OCI-LY7 (cell line): Measurements from ENCODE around the gene GOLGA7B. TPM values are rescaled to one million over a fixed set of nuclear protein-coding genes. Genes with fewer than 3 reads are reported as not detected.

Source experiments
- BruUV-seq: library from RNA; stranded (reverse); fragments of 400-500 nt; replicated peaks from 2 replicates; lab custom pipeline; 2021; lab: Mats Ljungman, UMichigan
- CTCF ChIA-PET: fragments of 300-600 bp; sonication (Branson Sonifier 250); formaldehyde crosslinking; loops from one replicate; lab custom pipeline; 2022; ENCODE audit warnings: antibody characterized with exemption; ENCODE audit not compliant: unreplicated experiment; lab: Charles Lee
- POLR2A ChIA-PET: fragments of 300-600 bp; sonication (Branson Sonifier 250); formaldehyde crosslinking; loops from one replicate; lab custom pipeline; 2022; ENCODE audit warnings: antibody characterized with exemption; lab: Charles Lee
- DNase-seq: peaks from one replicate; pipeline ENCODE4 v3.0.0-alpha.2; 2015; ENCODE audit warnings: low spot score
- H2AFZ ChIP-seq: fragments of 200-600 bp; sonication (generic), shearing (Covaris generic); 2 replicates; pipeline ENCODE4 v1.6.1; 2014; ENCODE audit warnings: mild to moderate bottlenecking, antibody characterized with exemption, low read length, moderate library complexity
- H3K27ac ChIP-seq: fragments of 200-600 bp; sonication (generic); 2 replicates; pipeline ENCODE4 v1.5.1; 2014; ENCODE audit warnings: mixed run types, low read depth, mild to moderate bottlenecking, moderate library complexity, low read length, inconsistent platforms; ENCODE audit not compliant: poor library complexity, severe bottlenecking
- H3K36me3 ChIP-seq: fragments of 200-600 bp; sonication (generic); 2 replicates; pipeline ENCODE4 v1.6.1; 2014; ENCODE audit warnings: mild to moderate bottlenecking, antibody characterized with exemption, low read length, moderate library complexity, mixed read lengths; ENCODE audit not compliant: insufficient read depth
- H3K4me1 ChIP-seq: fragments of 200-600 bp; sonication (generic); 2 replicates; pipeline ENCODE4 v1.5.1; 2014; ENCODE audit warnings: mild to moderate bottlenecking, low read length; ENCODE audit not compliant: insufficient read depth, poor library complexity, severe bottlenecking
- H3K4me2 ChIP-seq: fragments of 200-600 bp; sonication (generic); 2 replicates; pipeline ENCODE4 v1.6.1; 2014; ENCODE audit warnings: mild to moderate bottlenecking, low read length
- H3K4me3 ChIP-seq: fragments of 200-600 bp; sonication (generic); 2 replicates; pipeline ENCODE4 v1.5.1; 2014; ENCODE audit warnings: mild to moderate bottlenecking, low read depth, low read length; ENCODE audit not compliant: poor library complexity, severe bottlenecking
- H3K79me2 ChIP-seq: fragments of 200-600 bp; sonication (generic); 2 replicates; pipeline ENCODE4 v1.6.1; 2016; ENCODE audit warnings: low read depth, mild to moderate bottlenecking, low read length, moderate library complexity, mixed read lengths; ENCODE audit not compliant: insufficient read depth
- H3K9me2 ChIP-seq: fragments of 200-600 bp; sonication (generic); 2 replicates; pipeline ENCODE4 v1.6.1; 2016; ENCODE audit warnings: mild to moderate bottlenecking, low read length, mixed read lengths; ENCODE audit not compliant: insufficient read depth
- H3K9me3 ChIP-seq: fragments of 200-600 bp; sonication (generic); 2 replicates; pipeline ENCODE4 v1.6.1; 2014; ENCODE audit warnings: mild to moderate bottlenecking, mixed run types, low read length, mixed read lengths
- H4K20me1 ChIP-seq: fragments of 200-600 bp; sonication (generic); 2 replicates; pipeline ENCODE4 v1.6.1; 2014; ENCODE audit warnings: mild to moderate bottlenecking, antibody characterized with exemption, low read length, moderate library complexity, mixed read lengths; ENCODE audit not compliant: insufficient read depth
- EZH2phosphoT487 ChIP-seq: fragments of 200-600 bp; sonication (generic); IDR thresholded peaks from 2 replicates; pipeline ENCODE4 v1.6.1; 2018; ENCODE audit warnings: low read depth, borderline replicate concordance, mild to moderate bottlenecking, mixed run types, antibody characterized with exemption, low read length, moderate library complexity, mixed read lengths
- intact Hi-C: fragments of 100-400 bp; cut with micrococcal nuclease; formaldehyde crosslinking; loops from one replicate; pipeline ENCODE4 v1.10.0; 2022; ENCODE audit not compliant: unreplicated experiment
- total RNA-seq, 2 experiments: library from RNA; depleted of rRNA in 1 of 2; stranded (reverse); fragments of >200 nt in 1 of 2; shearing (Covaris generic) in 1 of 2; gene quantifications; 2 replicates each; pipeline ENCODE4 v1.2.3, GENCODE V29; 2014 to 2022
- TF ChIP-seq, protein P1 (sequence below): fragments of 200-600 bp; sonication (generic); conservative IDR thresholded peaks from 2 replicates; pipeline ENCODE4 v1.5.1; 2014; ENCODE audit warnings: mild to moderate bottlenecking, antibody characterized with exemption, low read length, moderate library complexity, mixed read lengths

Gene GOLGA7B
- total RNA-seq, 2 experiments from 2014 or later: 0.08 to 0.09 TPM

DNA sequence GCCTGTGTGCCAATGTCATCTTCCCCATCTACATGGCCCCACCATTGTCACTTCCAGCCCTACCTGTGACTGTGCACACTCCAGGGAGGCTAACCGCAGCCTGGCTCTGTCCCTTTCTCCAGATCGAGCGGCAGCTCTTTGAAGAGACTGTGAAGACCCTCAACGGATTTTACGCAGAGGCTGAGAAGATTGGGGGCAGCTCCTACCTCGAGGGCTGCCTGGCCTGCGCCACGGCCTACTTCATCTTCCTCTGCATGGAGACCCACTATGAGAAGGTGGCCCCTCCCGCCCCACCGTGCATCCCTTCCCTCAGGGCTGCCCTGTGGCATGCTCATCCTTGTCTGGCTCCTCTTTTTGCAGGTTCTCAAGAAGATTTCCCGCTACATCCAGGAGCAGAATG, 14.2 kb downstream of the GOLGA7B start:
- Histone ChIP-seq H2AFZ (no peak overlapping the region), H3K4me3 (no peak overlapping the region), H3K9me2 (no peaks in the 10 kb centered on the region), H3K27ac (no peak overlapping the region), H3K4me2 (no peak overlapping the region), H4K20me1 (no peaks in the 10 kb centered on the region), H3K9me3 (no peaks in the 10 kb centered on the region), H3K36me3 (no peaks in the 10 kb centered on the region), H3K79me2 (no peaks in the 10 kb centered on the region), H3K4me1 (peaks cover 1% of the 10 kb centered on the region)
- ChIA-PET POLR2A (no interaction called here), CTCF (no interaction called here)
- BruUV-seq: no TSS peak
- TF ChIP-seq, protein P1, sequence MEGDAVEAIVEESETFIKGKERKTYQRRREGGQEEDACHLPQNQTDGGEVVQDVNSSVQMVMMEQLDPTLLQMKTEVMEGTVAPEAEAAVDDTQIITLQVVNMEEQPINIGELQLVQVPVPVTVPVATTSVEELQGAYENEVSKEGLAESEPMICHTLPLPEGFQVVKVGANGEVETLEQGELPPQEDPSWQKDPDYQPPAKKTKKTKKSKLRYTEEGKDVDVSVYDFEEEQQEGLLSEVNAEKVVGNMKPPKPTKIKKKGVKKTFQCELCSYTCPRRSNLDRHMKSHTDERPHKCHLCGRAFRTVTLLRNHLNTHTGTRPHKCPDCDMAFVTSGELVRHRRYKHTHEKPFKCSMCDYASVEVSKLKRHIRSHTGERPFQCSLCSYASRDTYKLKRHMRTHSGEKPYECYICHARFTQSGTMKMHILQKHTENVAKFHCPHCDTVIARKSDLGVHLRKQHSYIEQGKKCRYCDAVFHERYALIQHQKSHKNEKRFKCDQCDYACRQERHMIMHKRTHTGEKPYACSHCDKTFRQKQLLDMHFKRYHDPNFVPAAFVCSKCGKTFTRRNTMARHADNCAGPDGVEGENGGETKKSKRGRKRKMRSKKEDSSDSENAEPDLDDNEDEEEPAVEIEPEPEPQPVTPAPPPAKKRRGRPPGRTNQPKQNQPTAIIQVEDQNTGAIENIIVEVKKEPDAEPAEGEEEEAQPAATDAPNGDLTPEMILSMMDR: no peak
- no peak for TF ChIP-seq EZH2phosphoT487
- intact Hi-C loops: loop anchor here (10.0 kb wide), 1 partner anchor 179 kb away; the partner anchor contains the start of gene AVPI1
- DNase-seq: no peak

DNA sequence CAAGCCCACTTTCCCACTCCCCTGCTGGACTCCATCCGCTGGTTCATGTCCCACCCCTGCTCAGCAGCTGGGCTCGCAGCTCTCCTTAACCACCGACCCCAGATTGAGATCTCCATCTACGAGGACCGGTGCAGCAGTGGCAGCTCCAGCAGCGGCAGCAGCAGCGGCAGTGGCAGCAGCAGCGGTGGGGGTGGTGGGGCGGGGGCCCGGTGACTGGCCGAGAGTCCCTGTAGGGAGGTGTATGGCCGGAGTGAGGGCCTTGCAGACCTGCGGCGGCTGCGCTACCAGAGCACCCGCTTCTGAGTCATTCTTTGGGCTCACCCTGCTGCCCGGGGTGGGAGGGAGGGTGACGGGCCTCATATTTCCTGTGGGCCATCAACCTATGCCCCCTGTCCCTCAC, 15.8 kb downstream of the GOLGA7B start:
- no peak overlapping the region for H3K27ac ChIP-seq
- ChIA-PET POLR2A (interaction anchor here (0.6 to 0.7 kb wide), 2 partner anchors 67 to 74 kb away, joined by 3 to 4 read pairs; no protein-coding TSS in a partner anchor), CTCF (no interaction called here)
- no peaks in the 10 kb centered on the region for H4K20me1 ChIP-seq
- no peaks in the 10 kb centered on the region for H3K9me2 ChIP-seq
- intact Hi-C loops: loop anchor here (10.0 kb wide), 1 partner anchor 181 kb away; the partner anchor contains the start of gene AVPI1
- no peak for DNase-seq
- no peaks in the 10 kb centered on the region for H3K79me2 ChIP-seq
- H3K9me3 ChIP-seq: no peaks in the 10 kb centered on the region
- H3K4me3 ChIP-seq: no peak overlapping the region
- no peak overlapping the region for H3K4me2 ChIP-seq
- H3K36me3 ChIP-seq: no peaks in the 10 kb centered on the region
- peaks cover 11% of the 10 kb centered on the region for H3K4me1 ChIP-seq
- no peak overlapping the region for H2AFZ ChIP-seq
- BruUV-seq: no TSS peak
- TF ChIP-seq, protein P1: no peak
- no peak for TF ChIP-seq EZH2phosphoT487

DNA sequence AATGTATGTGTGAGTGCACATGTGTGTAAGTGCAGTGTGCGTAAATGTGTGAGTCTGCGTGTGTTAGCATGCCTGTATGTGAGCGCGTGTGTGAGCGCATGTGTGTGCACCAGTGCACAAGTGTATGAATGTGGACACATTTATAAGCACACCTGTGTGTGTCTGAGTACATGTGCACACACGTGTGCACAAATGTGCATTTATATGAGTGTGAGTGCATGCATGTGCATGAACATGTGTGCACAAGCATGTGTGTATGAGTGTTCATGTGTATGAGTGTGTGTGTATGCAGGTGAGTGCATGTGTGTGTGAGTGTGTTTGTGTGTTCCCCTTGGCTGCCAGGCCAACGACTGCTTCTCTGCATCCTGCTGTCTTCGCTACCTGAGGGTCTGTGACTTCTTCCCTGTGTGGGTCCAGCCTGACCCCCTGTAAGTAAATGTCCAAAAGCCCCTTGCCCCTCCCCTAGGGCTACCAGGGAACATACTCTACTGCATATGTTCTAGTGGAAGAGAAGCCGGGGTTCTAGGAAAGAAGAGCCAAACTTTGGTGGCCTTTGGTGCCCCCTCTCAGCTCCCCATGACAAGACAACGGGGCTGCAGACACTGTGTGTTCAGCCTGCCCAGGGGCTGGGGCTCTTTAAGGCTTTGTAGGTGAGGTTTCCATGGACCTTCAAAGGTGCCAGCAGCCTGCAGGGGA, 17.0 kb downstream of the GOLGA7B start:
- DNase-seq: no peak
- intact Hi-C loops: loop anchor here (10.0 kb wide), 1 partner anchor 182 kb away; the partner anchor contains the start of gene AVPI1
- Histone ChIP-seq H3K36me3 (no peaks in the 10 kb centered on the region), H2AFZ (no peak overlapping the region), H3K79me2 (no peaks in the 10 kb centered on the region), H3K9me2 (no peaks in the 10 kb centered on the region), H4K20me1 (no peaks in the 10 kb centered on the region), H3K4me1 (peaks cover 11% of the 10 kb centered on the region), H3K27ac (no peak overlapping the region), H3K9me3 (no peaks in the 10 kb centered on the region), H3K4me3 (no peak overlapping the region), H3K4me2 (no peak overlapping the region)
- no TSS peak for BruUV-seq
- ChIA-PET POLR2A (no interaction called here), CTCF (no interaction called here)
- TF ChIP-seq, protein P1: no peak
- TF ChIP-seq EZH2phosphoT487: no peak
